Natural killer cell treated with Interleukin-12 subunit alpha and Interleukin-12 subunit beta and Interleukin-15 and Interleukin-18, amount 100 ng/mL, for 72 hours (primary cell): Measurements from ENCODE around the gene JCAD. TPM values are rescaled to one million over a fixed set of nuclear protein-coding genes. Genes with fewer than 3 reads are reported as not detected.
"Not testable (repeated sequence)": the region's sequence is repeated elsewhere in the genome, so short reads cannot be mapped to it uniquely, and the experiment has no call there.

Experiments used
- ATAC-seq, 2 donors: fragments of 150-1000 bp; cut with Tn5 transposase in 1 of 2; sonication (Bioruptor Pico), chemical (Tn5 transposase) in 1 of 2; 2 replicates each; pipeline ENCODE4 v1.10.0; 2021
- DNase-seq: peaks from one replicate; pipeline ENCODE4 v3.0.0; 2022; ENCODE audit warnings: low spot score
- H3K27ac Mint-ChIP-seq, 2 donors: 1 replicate in 1 of 2; 2 replicates in 1 of 2; pipeline ENCODE4 v1.8.0; 2022; ENCODE audit warnings: mixed read lengths in 2 of 2, mild to moderate bottlenecking in 1 of 2, moderate library complexity in 1 of 2
- H3K27me3 Mint-ChIP-seq, 2 donors: 1 replicate in 1 of 2; 2 replicates in 1 of 2; pipeline ENCODE4 v1.8.0; 2022; ENCODE audit warnings: mixed read lengths in 2 of 2
- H3K36me3 Mint-ChIP-seq: one replicate; pipeline ENCODE4 v1.8.0; 2022; ENCODE audit warnings: mixed read lengths
- H3K4me1 Mint-ChIP-seq, 2 donors: 1 replicate in 1 of 2; 2 replicates in 1 of 2; pipeline ENCODE4 v1.8.0; 2022; ENCODE audit warnings: low read depth in 2 of 2, mixed read lengths in 2 of 2, mild to moderate bottlenecking in 1 of 2
- H3K4me3 Mint-ChIP-seq: one replicate; pipeline ENCODE4 v1.8.0; 2022; ENCODE audit warnings: mixed read lengths
- H3K9me3 Mint-ChIP-seq: 2 replicates; pipeline ENCODE4 v1.8.0; 2022; ENCODE audit warnings: mixed read lengths
- total RNA-seq, 2 donors: library from RNA; stranded (reverse); gene quantifications; one replicate each; pipeline ENCODE4 v1.2.3, GENCODE V29; 2022

The JCAD gene, protein sequence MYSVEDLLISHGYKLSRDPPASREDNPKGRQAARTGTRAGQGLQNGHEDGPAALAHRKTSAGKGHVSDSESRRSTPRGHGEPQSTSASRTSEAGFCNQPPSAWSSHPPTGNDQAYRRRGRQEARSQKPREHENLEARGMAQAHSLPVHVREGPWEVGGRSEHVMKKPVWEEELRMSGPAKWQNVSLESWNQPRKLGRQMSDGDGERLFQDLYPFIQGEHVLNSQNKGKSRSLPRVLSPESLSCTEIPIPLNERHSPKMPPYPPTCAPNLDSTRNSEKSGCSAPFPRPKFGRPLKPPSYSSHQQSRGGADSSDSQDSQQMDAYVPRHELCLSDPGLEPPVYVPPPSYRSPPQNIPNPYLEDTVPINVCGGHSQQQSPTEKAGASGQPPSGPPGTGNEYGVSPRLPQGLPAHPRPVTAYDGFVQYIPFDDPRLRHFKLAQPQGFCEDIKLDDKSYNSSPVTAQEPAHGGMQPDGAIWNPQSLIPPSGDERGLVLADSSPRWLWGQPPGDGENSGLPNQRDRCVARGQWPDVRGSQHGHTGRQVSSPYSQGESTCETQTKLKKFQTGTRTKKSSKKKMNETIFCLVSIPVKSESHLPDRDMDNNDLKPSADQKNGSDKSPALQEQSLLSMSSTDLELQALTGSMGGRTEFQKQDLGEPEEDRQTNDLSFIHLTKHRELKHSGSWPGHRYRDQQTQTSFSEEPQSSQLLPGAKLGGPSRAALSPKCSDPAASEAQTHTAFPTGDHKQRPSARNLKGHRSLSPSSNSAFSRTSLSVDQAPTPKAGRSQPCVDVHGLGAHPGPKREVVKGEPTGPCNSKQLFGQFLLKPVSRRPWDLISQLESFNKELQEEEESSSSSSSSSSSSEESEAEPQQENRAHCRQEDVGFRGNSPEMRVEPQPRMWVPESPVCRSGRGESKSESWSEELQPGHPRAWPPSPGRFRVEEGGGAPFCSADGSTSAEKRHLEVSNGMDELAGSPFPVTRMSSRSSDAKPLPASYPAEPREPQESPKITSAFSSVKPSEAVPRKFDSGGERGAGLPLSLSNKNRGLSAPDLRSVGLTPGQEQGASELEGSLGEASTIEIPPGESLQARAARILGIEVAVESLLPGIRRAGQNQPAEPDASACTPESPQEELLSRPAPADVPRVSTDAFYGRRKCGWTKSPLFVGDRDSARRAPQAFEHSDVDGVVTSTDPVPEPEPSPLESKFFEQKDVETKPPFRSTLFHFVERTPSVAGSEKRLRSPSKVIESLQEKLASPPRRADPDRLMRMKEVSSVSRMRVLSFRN (N-terminal part only)
- under 1 TPM; 0.08 to 0.69 TPM for total RNA-seq

DNA sequence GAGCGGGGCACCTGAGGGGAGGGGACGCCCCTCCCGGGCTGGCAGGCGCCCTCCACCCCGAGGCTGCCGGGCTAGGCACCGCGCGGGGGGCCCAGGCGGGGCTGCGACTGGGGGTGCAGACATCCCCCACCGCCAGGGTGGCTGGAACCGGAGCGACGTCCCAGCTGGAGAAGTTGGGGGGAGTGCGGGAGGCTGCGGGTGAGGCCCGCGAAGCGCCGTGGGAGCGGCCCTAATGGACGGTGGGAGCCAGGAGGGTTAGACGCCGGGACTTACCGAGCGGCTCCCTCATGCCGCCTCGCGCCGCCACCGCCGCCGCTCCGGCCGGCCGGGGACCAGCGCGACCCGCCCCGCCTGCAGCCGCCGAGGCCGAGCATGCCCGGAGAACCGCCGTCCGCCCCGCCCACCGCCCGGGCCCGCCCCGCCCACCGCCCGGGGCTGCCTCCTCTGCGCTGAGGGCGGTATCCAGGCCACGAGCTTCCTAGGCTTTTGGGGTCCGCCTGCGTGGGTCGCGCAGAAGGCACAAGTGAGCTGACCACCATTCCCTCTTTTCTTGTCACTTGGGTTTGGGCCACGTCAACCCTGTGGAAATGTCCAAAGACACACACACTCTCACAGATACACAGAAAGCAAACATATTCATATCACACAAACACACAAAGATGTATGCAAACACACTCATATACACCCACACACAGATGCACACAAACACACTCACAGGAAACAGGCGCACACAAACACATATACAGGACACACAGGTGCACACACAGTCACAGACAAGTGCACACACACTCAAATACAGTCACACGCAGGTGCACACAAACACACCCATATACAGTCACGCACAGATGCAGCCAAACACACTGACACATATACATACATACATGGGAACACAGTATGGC lies at the start of gene JCAD:
Gene JCAD, minus strand, starts transcription at position 378 of the 899 bp plus-strand sequence. CDS start 11,774 bp downstream, outside the sequence.
- Mint-ChIP-seq H3K9me3 (no peaks in the 10 kb centered on the region), H3K4me3 (peak within 1 kb of the TSS; percentile 74), H3K27me3 (peaks cover 39 to 69% of the 10 kb centered on the region in 2 donors), H3K27ac (no peak within 1 kb of the TSS), H3K4me1 (peaks cover 5 to 9% of the 10 kb centered on the region in 2 donors), H3K36me3 (no peaks in the 10 kb centered on the region)
- peak; percentile 94 to 95 for ATAC-seq
- DNase-seq = peak; percentile 73

DNA sequence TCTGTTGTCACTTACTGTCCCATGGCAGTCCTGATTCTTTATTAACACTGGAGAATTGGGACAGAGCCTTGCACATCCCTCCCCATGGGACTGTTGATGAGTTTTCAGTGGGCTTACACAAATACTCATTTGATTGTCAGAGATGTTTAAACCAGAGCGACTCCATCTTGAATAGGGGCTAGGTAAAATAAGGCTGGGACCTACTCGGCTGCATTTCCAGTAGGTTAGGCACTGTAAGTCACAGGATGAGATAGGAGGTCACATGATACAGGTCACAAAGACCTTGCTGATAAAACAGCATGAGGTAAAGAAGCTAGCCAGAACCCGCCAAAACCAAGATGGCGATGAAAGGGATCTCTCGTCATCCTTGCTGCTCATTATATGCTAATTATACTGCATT lies 47.6 kb upstream of the JCAD start:
- Mint-ChIP-seq H3K4me3 (no peak overlapping the region), H3K27me3 (peaks cover 10 to 16% of the 10 kb centered on the region in 2 donors), H3K27ac (no peak overlapping the region), H3K4me1 (no peaks in the 10 kb centered on the region), H3K9me3 (no peaks in the 10 kb centered on the region), H3K36me3 (no peaks in the 10 kb centered on the region)
- DNase-seq (no peak), ATAC-seq (no peak)

DNA sequence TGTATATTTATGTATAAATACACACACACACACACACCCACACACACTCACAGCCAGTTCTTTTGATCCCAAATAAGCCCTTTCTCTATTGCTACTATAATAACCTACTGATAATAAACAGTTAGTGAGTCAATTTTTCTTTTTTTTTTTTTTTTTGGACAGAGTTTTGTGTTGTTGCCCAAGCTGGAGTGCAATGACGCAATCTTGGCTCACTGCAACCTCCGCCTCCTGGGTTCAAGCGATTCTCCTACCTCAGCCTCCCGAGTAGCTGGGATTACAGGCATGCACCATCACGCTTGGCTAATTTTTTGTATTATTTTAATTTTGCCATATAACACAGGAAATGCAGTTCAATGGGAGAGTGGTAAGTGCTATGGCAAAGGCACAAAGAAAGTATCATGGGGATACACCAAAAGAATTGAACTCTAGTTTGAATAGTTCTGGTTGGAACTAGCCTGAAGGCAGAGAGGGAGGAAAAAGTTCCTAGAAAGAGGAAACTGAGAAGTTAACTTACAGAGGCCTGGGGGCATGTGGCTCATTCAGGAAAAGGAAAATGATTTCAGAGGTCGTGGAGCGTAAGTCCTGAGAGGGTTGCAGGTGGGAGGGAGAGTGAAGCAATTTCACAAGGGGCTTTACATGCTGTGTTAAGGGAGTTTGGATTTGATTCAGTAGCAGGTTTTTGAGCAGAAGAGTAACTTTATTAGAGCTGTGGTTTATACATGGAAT lies 44.4 kb upstream of the JCAD start:
- Mint-ChIP-seq H3K9me3 (no peaks in the 10 kb centered on the region), H3K4me3 (no peak overlapping the region), H3K4me1 (no peaks in the 10 kb centered on the region), H3K27ac (no peak overlapping the region), H3K27me3 (peaks cover 14 to 18% of the 10 kb centered on the region in 2 donors), H3K36me3 (no peaks in the 10 kb centered on the region)
- no peak for ATAC-seq
- no peak for DNase-seq

DNA sequence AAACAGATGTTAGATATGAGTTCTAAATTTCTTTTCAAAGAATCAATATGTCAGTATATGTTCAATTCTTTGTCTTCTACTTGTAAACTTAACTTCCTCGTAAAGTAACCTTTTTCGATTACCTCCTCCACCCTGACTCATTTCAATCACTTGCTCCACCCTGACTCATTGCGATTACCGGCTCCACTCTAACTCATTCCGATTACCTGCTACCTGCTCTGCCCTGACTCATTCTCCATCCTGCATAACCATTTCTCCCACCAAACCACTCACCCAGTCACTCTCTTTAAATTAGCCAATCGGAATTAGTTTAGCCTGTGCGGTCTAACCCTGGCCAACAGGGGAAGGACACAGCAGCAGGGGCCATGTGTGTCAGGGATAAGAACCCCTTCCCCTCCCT lies 40.3 kb upstream of the JCAD start:
- H3K27me3 Mint-ChIP-seq = peaks cover 23 to 35% of the 10 kb centered on the region in 2 donors
- H3K4me3 Mint-ChIP-seq, ATAC-seq, DNase-seq, H3K27ac Mint-ChIP-seq, H3K36me3 Mint-ChIP-seq, H3K4me1 Mint-ChIP-seq, H3K9me3 Mint-ChIP-seq: not testable (repeated sequence)

DNA sequence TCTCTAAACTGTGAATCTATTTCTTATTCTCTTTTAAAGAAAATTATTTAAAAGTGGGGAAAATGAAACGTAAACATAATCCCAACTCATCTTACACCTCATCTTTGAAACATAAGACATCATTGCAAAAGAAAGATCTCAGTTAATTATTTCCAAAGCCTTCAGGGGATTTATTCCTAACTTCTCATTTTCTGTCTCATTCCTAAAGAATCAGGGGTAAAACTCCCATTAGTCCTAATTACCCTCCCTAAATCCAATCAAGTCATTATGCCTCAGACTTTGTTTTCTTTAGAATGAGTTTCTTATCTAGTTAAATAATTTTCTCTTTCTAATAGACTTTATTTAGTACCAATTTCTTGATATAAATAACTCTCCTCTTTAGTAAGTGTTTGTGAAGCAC lies 39.7 kb upstream of the JCAD start:
- no peak overlapping the region for H3K4me3 Mint-ChIP-seq
- DNase-seq (no peak), ATAC-seq (no peak)
- H3K27ac Mint-ChIP-seq = no peak overlapping the region
- H3K27me3 Mint-ChIP-seq = peaks cover 24 to 35% of the 10 kb centered on the region in 2 donors
- H3K36me3 Mint-ChIP-seq = no peaks in the 10 kb centered on the region
- no peaks in the 10 kb centered on the region for H3K4me1 Mint-ChIP-seq
- no peaks in the 10 kb centered on the region for H3K9me3 Mint-ChIP-seq

DNA sequence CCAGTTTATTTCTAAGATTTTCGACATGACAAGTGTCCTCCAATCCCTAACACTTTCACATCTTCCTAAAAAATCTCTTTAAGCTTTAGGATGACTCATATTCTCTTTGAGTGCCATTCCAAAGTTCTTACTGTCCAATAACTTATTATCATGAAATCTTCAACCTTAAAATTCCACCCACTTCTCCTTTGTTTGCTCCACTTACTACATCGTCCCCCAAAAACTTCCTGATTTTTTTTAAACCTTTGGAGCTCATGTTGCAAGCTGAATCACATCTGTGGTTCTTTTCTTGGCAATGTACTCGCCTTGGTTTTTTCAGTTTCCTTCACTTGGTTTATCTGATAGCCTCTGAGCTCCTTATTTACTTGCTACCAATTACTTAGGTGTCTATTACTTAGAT lies 39.2 kb upstream of the JCAD start:
- H3K36me3 Mint-ChIP-seq = no peaks in the 10 kb centered on the region
- H3K27ac Mint-ChIP-seq = no peak overlapping the region
- DNase-seq = no peak
- H3K27me3 Mint-ChIP-seq = peaks cover 19 to 31% of the 10 kb centered on the region in 2 donors
- H3K4me3 Mint-ChIP-seq = no peak overlapping the region
- H3K4me1 Mint-ChIP-seq = no peaks in the 10 kb centered on the region
- ATAC-seq = no peak
- no peaks in the 10 kb centered on the region for H3K9me3 Mint-ChIP-seq

DNA sequence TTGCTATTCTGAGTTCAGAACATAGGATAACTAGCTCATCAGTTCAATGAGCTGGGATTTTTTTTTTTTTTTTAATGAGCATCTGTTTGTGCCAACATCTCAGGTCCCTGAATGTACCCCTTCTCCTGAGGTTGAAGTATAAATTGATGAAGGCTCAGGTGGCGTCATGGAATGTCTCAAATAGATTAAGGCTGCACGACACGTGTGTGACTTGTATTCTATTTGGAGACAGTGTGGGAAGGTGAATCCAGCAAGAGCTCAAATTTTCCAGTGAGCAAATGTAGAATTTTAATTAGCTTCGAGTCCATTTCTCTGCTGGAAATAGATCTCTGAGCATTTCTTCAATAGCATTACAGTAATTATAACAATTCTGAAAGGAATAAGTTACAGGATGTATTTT lies 37.2 kb upstream of the JCAD start:
- Mint-ChIP-seq H3K36me3 (no peaks in the 10 kb centered on the region), H3K27ac (no peak overlapping the region)

DNA sequence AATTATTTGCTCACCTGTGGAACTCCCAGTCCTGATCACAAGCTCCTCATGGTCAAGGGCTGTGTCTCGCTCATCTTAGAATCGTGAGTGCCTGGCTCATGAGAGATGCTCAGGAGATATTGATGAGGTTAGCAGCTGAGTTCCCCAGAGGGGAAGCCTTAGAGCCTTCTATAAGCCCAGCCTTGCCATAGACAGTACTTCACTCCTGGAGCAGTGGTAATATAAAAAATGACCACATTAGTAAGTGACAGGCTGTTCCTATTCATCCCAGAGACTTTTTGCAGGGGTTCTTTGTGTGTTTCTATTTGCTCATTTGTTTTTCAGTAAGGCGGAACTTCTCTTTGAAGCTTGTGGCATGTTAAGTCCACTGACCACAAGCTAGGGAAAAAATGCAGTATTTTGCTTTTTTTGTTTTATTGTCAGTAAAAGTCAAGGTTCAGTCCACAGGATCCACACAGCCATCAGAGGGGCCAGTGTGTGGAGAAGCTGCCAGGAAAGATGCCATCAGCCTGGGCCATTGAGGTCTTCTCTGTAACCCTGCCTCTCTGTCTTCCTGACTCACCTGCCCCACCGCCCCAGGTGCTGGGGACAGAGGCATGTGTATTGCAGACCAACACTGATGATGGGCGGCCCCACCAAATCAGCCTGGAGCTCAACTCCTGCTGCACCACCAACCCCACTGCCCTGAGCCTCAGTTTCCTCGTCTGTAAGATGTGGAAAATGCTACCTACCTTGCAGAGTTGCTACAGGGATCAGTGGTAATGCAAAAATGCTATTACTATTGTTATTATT lies 36.4 kb upstream of the JCAD start:
- ATAC-seq (no peak), DNase-seq (no peak)
- H3K36me3 Mint-ChIP-seq = no peaks in the 10 kb centered on the region
- no peaks in the 10 kb centered on the region for H3K4me1 Mint-ChIP-seq
- H3K27ac Mint-ChIP-seq = no peak overlapping the region
- no peaks in the 10 kb centered on the region for H3K9me3 Mint-ChIP-seq
- H3K27me3 Mint-ChIP-seq = peaks cover 21 to 29% of the 10 kb centered on the region in 2 donors
- H3K4me3 Mint-ChIP-seq = no peak overlapping the region

More for the DNA sequence above, 37.2 kb upstream of the JCAD start:
- no peak for DNase-seq
- Mint-ChIP-seq H3K4me3 (no peak overlapping the region), H3K27me3 (peaks cover 19 to 29% of the 10 kb centered on the region in 2 donors), H3K4me1 (no peaks in the 10 kb centered on the region), H3K9me3 (no peaks in the 10 kb centered on the region)
- ATAC-seq = no peak

DNA sequence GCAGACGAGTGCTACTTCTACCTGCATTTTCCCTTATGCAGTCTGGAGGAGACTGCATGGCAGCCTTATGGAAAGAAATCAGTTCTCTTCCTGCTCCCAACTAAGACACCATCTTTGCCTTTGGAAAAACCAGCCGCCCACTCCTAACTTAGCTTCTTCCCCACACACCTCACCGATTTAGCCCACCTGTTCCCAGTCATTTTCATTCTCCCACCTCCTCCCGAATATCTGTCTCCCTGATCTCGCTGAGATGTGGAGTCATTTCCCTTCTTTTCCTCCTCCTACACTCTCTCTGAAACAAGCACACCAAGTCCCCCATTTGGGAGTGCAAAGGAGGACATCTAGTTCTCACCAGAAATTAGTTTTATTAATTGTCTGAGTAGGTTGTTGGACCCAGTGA lies 35.2 kb upstream of the JCAD start:
- peaks cover 15 to 24% of the 10 kb centered on the region in 2 donors for H3K27me3 Mint-ChIP-seq
- no peak overlapping the region for H3K4me3 Mint-ChIP-seq
- no peaks in the 10 kb centered on the region for H3K36me3 Mint-ChIP-seq
- H3K9me3 Mint-ChIP-seq = no peaks in the 10 kb centered on the region
- no peak overlapping the region for H3K27ac Mint-ChIP-seq
- no peak for DNase-seq
- no peak for ATAC-seq
- H3K4me1 Mint-ChIP-seq = no peaks in the 10 kb centered on the region

DNA sequence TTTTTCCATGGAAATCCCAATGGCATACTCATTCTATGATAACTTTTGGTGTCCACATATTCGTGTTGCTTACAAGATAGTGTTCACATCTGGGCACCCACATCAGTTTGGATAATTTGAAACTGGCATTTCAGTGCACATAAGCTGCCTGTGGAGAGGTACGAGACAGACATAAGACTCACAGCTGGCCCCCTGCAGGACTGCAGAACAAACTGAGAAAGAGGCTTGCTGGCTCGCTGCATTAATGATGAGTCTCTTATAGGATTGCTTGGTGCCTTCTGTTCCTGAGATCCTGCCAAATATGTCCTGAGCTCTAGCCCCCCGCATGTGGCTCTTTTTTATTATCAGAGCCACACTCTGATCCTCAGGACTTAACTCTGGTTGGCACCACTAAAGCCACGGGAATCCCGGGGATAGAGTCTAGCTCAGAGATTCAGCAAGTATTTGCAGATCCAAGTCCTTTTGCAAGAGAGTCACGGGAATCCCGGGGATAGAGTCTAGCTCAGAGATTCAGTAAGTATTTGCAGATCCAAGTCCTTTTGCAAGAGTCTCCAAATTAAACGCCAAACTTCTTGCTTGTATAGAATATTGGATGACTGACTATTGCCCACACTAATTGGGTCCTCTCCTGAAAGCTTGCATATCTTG lies 34.0 kb upstream of the JCAD start:
- ATAC-seq = no peak
- Mint-ChIP-seq H3K4me1 (no peaks in the 10 kb centered on the region), H3K9me3 (no peaks in the 10 kb centered on the region), H3K27me3 (peaks cover 18 to 27% of the 10 kb centered on the region in 2 donors), H3K27ac (no peak overlapping the region), H3K36me3 (no peaks in the 10 kb centered on the region), H3K4me3 (no peak overlapping the region)
- no peak for DNase-seq

DNA sequence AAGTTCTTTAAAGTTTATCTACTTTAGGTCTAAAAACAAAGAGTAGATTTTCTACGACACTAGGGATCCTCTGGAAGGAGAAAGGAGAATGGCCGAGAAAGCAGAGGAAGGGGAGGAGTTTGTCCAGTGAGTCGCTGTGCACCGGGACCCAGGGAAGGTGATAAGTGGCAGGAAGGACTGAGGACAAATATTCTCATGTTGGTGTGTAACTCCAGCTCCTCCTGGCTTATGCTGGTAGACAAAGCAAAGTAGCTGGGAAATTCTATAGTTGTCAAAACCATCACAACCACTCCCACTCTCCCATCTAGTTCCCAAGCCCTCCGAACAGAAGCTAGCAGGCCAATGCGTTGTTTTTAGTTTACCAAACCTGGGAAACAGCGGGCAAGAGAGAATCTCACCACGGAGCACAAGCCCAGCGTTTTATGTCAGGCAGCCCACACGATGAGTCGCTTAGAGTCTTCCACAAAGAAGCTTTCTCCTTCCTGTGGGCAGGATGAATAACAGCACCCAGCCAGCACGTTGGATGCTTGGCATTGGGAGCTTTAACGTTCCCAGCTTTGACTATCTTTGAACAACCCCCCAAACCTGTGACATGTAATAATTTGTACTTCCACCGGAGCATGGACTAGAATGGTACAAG lies 32.9 kb upstream of the JCAD start:
- ATAC-seq = no peak
- Mint-ChIP-seq H3K9me3 (no peaks in the 10 kb centered on the region), H3K27ac (no peak overlapping the region), H3K36me3 (no peaks in the 10 kb centered on the region), H3K4me1 (no peaks in the 10 kb centered on the region), H3K27me3 (peaks cover 24 to 27% of the 10 kb centered on the region in 2 donors), H3K4me3 (no peak overlapping the region)
- DNase-seq = no peak
